GM12873 (cell line): ENCODE results near the gene NDP.

ENCODE experiments used
- TF ChIP-seq, protein P1 (sequence below): IDR thresholded peaks from 2 replicates; pipeline ENCODE4 v1.5.1; 2012; ENCODE audit warnings: low read depth, mild to moderate bottlenecking, moderate library complexity, low read length, control low read depth; ENCODE audit not compliant: insufficient read depth; ENCODE audit errors: missing control alignments

The NDP gene, protein sequence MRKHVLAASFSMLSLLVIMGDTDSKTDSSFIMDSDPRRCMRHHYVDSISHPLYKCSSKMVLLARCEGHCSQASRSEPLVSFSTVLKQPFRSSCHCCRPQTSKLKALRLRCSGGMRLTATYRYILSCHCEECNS

DNA sequence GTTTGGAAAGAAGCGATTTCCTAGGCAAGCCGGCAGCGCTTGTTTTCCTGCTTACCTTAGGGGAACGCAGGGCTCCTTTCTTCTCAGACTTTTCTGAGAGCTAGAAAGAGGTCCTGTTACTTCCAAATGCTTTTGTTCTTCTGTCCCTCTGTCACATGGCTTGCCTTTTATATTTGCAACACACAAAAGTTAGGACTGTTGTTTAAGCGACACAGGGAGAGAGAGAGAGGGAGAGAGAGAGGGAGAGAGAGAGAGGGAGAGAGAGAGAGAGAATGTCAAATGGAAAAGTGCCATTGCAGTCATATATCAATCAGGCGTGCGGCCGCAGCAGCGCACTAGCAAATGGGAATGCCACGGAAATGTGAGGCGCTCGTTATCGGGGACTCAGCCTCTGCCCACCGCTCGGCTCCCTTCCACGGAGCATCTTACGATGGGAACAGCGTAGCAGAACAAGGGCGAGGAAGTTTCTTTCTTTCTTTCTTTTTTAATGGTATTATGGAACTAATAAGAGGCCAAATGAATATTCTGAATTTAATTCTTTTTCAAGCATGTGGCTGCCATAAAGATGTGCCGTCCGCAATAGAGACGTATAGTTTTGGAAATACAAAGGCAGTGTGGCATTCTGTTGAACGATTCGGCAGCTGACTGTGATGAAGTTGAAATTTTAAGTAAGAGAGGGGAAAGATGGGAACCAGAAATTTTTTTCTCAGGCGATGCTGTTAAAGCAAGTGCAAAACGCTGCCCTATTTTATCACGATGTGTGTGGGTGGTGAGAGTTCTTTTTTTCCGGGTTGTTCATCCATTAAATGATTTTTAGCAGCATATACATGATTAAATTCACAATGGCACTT lies at the start of gene NDP:
TSS of gene NDP (minus strand) at position 142 of the 851 bp plus-strand sequence. CDS start 14,745 bp downstream, outside the sequence.
- TF ChIP-seq, protein P1, sequence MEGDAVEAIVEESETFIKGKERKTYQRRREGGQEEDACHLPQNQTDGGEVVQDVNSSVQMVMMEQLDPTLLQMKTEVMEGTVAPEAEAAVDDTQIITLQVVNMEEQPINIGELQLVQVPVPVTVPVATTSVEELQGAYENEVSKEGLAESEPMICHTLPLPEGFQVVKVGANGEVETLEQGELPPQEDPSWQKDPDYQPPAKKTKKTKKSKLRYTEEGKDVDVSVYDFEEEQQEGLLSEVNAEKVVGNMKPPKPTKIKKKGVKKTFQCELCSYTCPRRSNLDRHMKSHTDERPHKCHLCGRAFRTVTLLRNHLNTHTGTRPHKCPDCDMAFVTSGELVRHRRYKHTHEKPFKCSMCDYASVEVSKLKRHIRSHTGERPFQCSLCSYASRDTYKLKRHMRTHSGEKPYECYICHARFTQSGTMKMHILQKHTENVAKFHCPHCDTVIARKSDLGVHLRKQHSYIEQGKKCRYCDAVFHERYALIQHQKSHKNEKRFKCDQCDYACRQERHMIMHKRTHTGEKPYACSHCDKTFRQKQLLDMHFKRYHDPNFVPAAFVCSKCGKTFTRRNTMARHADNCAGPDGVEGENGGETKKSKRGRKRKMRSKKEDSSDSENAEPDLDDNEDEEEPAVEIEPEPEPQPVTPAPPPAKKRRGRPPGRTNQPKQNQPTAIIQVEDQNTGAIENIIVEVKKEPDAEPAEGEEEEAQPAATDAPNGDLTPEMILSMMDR: no peak

DNA sequence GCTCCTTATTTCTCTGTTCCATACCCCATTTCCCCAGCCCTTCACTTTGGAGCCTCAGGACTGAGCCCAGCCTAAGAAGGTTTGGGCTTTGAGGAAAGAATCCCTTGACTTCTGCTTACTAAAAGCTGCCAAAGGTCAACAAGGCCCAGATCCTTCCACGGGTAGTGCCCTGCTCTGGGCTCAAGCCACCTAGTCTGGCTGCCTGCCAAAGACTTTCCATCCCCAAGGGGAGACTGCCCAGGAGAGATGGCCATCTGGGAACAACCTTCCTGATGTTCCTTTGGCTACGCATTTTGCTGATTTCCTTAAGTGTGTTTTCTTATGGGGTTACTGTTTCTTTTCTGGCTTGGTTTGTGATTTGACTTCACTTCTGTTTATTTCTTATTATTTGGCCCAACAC lies 49.8 kb upstream of the NDP start:
- TF ChIP-seq, protein P1: no peak

DNA sequence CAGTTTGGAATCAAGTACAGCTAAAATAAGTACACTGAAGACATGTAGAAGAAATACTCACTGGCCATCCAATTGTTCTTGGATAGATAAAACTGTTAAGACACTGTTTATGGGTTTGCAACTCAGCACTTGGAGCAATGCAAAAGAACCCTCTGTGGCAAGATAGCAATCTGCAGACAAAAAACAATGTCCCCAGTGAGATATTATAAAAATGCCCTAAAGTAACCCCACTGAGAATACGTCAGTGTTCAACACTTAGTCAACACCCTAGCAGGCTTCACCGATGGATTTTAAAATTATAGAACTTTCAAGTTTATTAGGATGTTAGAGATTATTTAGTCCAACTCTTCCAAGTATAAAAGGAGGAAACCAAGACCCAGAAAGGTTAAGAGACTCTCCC lies 47.5 kb upstream of the NDP start:
- TF ChIP-seq, protein P1: no peak

DNA sequence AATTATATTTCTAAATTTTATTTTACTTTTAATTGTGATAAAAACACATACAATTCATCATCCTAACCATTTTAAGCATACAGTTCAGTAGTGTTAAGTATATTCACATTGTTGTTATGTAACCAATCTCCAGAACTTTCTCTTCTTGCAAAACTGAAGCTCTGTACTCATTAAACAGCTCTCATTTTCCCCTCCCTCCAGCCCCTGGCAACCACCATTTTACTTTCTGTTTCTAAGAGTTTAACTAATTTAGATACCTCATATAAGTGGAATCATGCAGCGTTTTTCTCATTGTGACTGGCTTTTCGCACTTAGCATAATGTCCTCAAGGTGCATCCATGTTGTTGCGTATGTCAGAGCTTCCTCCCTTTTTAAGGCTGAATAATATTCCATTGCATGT lies 46.7 kb upstream of the NDP start:
- TF ChIP-seq, protein P1: no peak

DNA sequence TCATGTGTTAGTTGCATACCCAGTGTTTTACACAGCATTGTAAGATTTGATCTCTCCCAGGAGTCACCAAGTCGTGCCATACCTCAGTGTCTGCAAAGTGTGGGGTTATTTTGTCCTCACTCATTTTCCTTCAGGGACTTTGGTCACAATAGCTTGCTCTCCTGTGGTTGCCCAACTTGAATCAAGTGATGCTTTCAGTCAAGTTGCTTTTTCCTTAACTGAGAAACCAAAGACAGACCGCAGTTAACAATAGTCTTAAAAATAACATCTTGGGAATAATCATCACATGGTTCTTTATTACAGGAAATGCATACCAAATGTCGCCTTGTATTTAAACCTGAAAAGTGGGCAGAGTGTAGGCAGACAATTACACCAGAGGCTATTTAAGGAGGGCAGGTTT lies 44.5 kb upstream of the NDP start:
- TF ChIP-seq, protein P1: no peak

DNA sequence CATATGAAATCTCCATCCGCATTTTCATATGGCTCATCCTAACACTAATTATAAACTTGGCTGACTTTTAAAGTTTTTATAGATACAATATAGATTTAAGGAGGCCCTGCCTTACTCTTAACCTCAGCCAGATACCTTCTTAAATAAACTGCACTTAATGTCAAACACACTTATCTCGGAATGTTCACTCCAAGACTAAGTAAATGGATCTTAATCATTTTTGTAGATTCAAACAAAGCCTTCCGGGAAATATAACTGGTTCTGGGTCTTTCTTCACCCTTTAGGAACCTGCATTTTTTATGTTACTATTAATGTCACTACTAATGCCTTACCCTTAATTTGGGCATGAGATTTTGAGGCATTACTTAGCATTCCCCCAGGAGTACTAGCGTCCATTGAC lies 43.7 kb upstream of the NDP start:
- TF ChIP-seq, protein P1: no peak

DNA sequence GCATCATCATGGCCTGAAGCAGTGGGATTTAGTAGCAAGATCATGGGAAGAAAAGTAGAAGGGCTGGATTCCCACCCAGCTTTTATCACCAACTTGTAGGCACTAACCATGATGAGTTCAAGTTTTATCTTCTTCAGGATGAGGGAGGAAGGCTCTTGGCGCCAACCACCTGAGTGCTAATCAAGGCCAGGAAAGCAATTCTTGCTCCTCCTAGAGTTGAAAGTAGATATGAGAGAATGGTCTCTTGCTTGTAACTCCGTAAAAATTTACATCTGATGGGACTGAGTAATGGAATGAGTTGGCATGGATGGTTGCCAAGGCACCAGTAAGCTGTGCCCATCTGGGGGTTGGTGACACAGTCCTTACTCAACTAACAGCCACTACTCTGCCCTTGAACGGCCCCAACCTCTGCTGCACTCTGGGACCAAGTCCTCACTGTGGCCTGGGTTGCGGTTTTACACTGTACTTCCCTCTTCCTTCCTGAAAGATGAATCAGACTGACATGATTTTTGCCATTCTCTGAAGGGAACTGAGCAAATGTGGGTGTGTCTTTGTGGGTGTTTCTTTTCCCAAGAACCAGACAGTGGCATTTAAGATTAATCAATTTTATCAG lies 39.4 kb upstream of the NDP start:
- TF ChIP-seq, protein P1: no peak
